ENCODE results near the gene ATP6V1G2. TPM values are rescaled to one million over a fixed set of nuclear protein-coding genes. Genes with fewer than 3 reads are reported as not detected.

The ATP6V1G2 gene
- total and polyA plus RNA-seq, 2 of the 4 experiments (the other 2 are of a cell fraction) = 1.4 to 6.5 TPM

GRCh38 chr6:31532644-31533454 is 13.6 kb downstream of the ATP6V1G2 start:
- no peak overlapping the region for H4K8ac ChIP-seq (ENCODE audit: low read depth in 2 of 2, low read length in 2 of 2)
- H4K20me1 ChIP-seq (ENCODE audit: insufficient read depth, low read length) = peaks cover 86% of the 10 kb centered on the region
- no peak overlapping the region for H3K4me3 ChIP-seq (ENCODE audit: insufficient read depth, low read depth, low read length)
- 0 out of 2 replicates have a peak, but pooled peaks cover 5% of the 10 kb centered on the region for H3K9me1 ChIP-seq (ENCODE audit: insufficient read depth, low read length)
- no peak overlapping the region for H3K4ac ChIP-seq (ENCODE audit: low read depth, low read length)
- ATAC-seq (ENCODE audit: low read depth) (no peak), DNase-seq (no peak)
- no peak overlapping the region for H3K56ac ChIP-seq (ENCODE audit: extremely low read depth, insufficient read depth, low read length)
- dilution Hi-C loops (cut with HindIII; ENCODE audit: low sequenced_read_pairs, unreplicated experiment) (no loop called here), intact Hi-C loops (cut with micrococcal nuclease) (no loop called here), in situ Hi-C loops (cut with MboI; ENCODE audit: low sequenced_read_pairs) (no loop called here)
- no peaks in the 10 kb centered on the region for H3K9me3 ChIP-seq (ENCODE audit: control insufficient read depth, insufficient read depth, low read length)
- no peak overlapping the region for H3K9ac ChIP-seq (ENCODE audit: low read depth, low read length)
- WGBS, 2 experiments (ENCODE audit: extremely low coverage in 2 of 2, insufficient read length in 1 of 2) = 60% methylated on average over 1 of the region's 9 CpGs; no CpG with 5 or more reads in 1 of the 2 experiments
- no peak overlapping the region for H3K27ac ChIP-seq (ENCODE audit: insufficient read depth, low read length)
- no peak for TF ChIP-seq CTCF (conservative IDR thresholded peaks at IDR 0.05; ENCODE audit: low read depth, low read length)
- no peak for TF ChIP-seq RFX5 (IDR thresholded peaks at IDR 0.05; ENCODE audit: low read depth, low read length)
- TF ChIP-seq CEBPB (IDR thresholded peaks at IDR 0.05; ENCODE audit: low read depth, low read length) = no peak
- TF ChIP-seq MAZ (IDR thresholded peaks at IDR 0.05; ENCODE audit: borderline replicate concordance, low read depth, low read length) = no peak
- no peak for TF ChIP-seq RCOR1 (IDR thresholded peaks at IDR 0.05; ENCODE audit: insufficient replicate concordance, low read length)
- TF ChIP-seq BHLHE40 (IDR thresholded peaks at IDR 0.05; ENCODE audit: low read depth, low read length) = no peak
- no peak for TF ChIP-seq MAFK (IDR thresholded peaks at IDR 0.05; ENCODE audit: low read depth, low read length)
- no peak for TF ChIP-seq MXI1 (IDR thresholded peaks at IDR 0.05; ENCODE audit: borderline replicate concordance, low read depth, low read length)
- TF ChIP-seq SMC3 (IDR thresholded peaks at IDR 0.05; ENCODE audit: low read depth, low read length) = no peak
- no peak for TF ChIP-seq RAD21 (IDR thresholded peaks at IDR 0.05; ENCODE audit: low read length)
- TF ChIP-seq CHD1 (IDR thresholded peaks at IDR 0.05; ENCODE audit: low read depth, low read length) = no peak
- no peak for TF ChIP-seq POLR2A (IDR thresholded peaks at IDR 0.05; ENCODE audit: low read depth, low read length)
- TF ChIP-seq NFE2L2 (IDR thresholded peaks at IDR 0.05; ENCODE audit: low read depth, low read length) = no peak
- no peak for TF ChIP-seq FOS (IDR thresholded peaks at IDR 0.05; ENCODE audit: low read depth, low read length)
- no peak overlapping the region for H4K5ac ChIP-seq (ENCODE audit: low read depth, low read length)
- no peaks in the 10 kb centered on the region for H3K27me3 ChIP-seq (ENCODE audit: control insufficient read depth, insufficient read depth, low read length)
- no peak overlapping the region for H2BK20ac ChIP-seq (ENCODE audit: low read depth, low read length)
- H3K23ac ChIP-seq (ENCODE audit: low read depth, low read length) = no peak overlapping the region
- BruUV-seq (replicated peaks) = no TSS peak
- peaks cover 36 to 67% of the 10 kb centered on the region in 2 experiments for H3K79me1 ChIP-seq (ENCODE audit: low read depth in 1 of 2, low read length in 2 of 2)
- H2AK9ac ChIP-seq (replicated peaks; ENCODE audit: low read depth, low read length, poor library complexity) = no peak overlapping the region
- no peak overlapping the region for H3K4me2 ChIP-seq (ENCODE audit: low read depth, low read length)
- no peaks in the 10 kb centered on the region for H3K4me1 ChIP-seq (ENCODE audit: control insufficient read depth, insufficient read depth, low read length)
- H2BK15ac ChIP-seq (ENCODE audit: low read depth, low read length) = no peak overlapping the region
- no peak overlapping the region for H3K18ac ChIP-seq (ENCODE audit: low read depth, low read length)
- H4K91ac ChIP-seq (ENCODE audit: insufficient read depth, low read depth, low read length) = no peak overlapping the region
- H2BK120ac ChIP-seq (ENCODE audit: low read depth, low read length) = no peak overlapping the region
- no peak overlapping the region for H2BK5ac ChIP-seq (ENCODE audit: low read depth, low read length, poor library complexity, severe bottlenecking)
- no peak overlapping the region for H3K14ac ChIP-seq (replicated peaks; ENCODE audit: low read depth, low read length)
- no peak overlapping the region for H2AK5ac ChIP-seq (ENCODE audit: low read depth, low read length)
- POLR2A ChIA-PET (ENCODE audit: unreplicated experiment) = no interaction called here
- H3K36me3 ChIP-seq (ENCODE audit: control insufficient read depth, insufficient read depth, low read length) = peaks cover 76% of the 10 kb centered on the region
- CTCF ChIA-PET = interaction anchor here (0.6 to 0.9 kb wide), 2 partner anchors 8 to 64 kb away, joined by 3 to 4 read pairs; partner anchors contain the start of gene DDX39B
- H2AFZ ChIP-seq (replicated peaks; ENCODE audit: low read length, poor library complexity) = no peak overlapping the region
